Hepatocyte (in vitro differentiated cells): Measurements from ENCODE around the gene MED7.

Experiments
- EZH2 ChIP-seq: fragments of 200-600 bp; sonication (generic); IDR thresholded peaks from 2 replicates; pipeline ENCODE4 v1.6.1; 2016; ENCODE audit warnings: antibody characterized with exemption, mild to moderate bottlenecking, borderline replicate concordance
- TF ChIP-seq, protein P1 (sequence below): fragments of 200-600 bp; sonication (generic); IDR thresholded peaks from 2 replicates; pipeline ENCODE4 v1.5.1; 2016; ENCODE audit warnings: antibody characterized with exemption, mild to moderate bottlenecking; ENCODE audit not compliant: poor library complexity

DNA sequence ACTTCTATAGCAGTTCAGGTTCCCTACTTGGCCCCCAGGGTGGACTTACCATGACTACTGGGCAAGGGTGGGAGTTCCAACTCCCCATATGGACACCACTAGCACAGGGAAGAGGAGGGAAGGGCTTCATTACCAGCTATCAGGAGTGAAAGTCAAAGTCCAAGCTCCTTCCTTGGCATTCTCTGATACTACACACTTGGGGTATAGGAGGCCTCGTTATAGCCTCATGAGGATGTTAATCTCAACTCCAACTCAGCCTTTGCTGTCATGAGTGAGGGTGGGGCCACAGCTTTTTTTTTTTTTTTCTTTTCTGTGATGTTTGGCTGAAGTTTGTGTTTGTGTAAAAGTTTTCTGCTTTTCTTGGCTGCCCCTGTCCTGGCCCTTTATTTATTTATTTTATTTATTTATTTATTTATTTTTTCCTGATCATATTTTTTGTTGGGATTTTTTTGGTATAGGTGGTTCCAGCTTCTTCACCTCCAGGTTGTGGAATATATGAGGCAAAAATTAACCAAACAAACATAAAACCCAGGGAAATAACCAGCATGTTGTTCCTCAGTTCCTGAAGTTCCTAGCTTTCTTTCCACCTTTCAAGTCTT lies 14.7 kb upstream of the MED7 start:
- TF ChIP-seq, protein P1, sequence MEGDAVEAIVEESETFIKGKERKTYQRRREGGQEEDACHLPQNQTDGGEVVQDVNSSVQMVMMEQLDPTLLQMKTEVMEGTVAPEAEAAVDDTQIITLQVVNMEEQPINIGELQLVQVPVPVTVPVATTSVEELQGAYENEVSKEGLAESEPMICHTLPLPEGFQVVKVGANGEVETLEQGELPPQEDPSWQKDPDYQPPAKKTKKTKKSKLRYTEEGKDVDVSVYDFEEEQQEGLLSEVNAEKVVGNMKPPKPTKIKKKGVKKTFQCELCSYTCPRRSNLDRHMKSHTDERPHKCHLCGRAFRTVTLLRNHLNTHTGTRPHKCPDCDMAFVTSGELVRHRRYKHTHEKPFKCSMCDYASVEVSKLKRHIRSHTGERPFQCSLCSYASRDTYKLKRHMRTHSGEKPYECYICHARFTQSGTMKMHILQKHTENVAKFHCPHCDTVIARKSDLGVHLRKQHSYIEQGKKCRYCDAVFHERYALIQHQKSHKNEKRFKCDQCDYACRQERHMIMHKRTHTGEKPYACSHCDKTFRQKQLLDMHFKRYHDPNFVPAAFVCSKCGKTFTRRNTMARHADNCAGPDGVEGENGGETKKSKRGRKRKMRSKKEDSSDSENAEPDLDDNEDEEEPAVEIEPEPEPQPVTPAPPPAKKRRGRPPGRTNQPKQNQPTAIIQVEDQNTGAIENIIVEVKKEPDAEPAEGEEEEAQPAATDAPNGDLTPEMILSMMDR = no peak
- no peak for TF ChIP-seq EZH2
